LHCN-M2 (cell line): ENCODE data around the gene SCAI. TPM values are rescaled to one million over a fixed set of nuclear protein-coding genes. Genes with fewer than 3 reads are reported as not detected.
"Not testable (repeated sequence)": the region's sequence is repeated elsewhere in the genome, so short reads cannot be mapped to it uniquely, and the experiment has no call there.

ENCODE experiments used
- DNase-seq: peaks from one replicate; pipeline ENCODE4 v3.0.0-alpha.2; 2012; ENCODE audit warnings: low read depth
- total RNA-seq: library from RNA; depleted of rRNA; stranded (reverse); fragments of >200 nt; gene quantifications from 2 replicates; pipeline ENCODE4 v1.2.3, GENCODE V29; 2014

The SCAI gene
- total RNA-seq, 1 experiment from 2014 or later, result 6.1 TPM

DNA sequence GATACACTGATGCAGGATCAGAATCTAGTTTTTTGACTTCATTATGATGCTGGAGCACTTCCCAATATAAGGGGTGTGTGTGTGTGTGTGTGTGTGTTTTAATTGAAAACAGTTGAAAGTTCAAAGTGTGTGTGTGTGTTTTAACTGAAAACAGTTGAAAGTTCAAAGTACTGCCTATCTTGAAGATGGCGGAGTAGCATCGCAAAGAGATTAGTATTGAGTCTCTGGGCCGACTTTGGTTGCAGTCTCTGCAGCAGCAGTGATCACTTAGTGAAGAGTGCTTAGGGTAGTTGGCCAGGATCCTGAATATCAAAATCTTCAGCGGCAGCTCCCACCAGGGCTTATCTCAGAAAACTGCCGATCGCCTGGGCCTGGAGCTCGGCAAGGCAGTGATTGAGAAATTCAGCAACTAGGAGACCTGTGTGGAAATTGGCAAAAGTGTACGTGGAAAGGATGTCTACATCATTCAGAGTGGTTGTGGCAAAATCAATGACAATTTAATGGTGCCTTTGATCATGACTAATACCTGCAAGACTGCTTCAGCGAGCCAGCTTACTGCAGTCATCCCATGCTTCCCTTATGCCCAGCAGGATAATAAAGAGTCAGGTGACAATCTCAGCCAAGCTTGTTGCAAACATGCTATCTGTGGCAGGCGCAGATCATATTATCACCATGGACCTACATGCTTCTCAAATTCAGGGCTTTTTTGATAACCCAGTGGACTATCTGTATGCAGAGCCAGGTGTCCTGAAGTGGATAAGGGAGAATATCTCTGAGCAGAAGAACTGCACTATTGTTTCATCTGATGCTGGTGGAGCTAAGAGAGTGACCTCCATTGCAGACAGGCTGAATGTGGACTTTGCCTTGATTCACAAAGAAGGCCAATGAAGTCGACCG lies 7.3 kb upstream of the SCAI start:
- no peak for DNase-seq

GRCh38 chr9:125147401-125147951 lies 4.1 kb upstream of the SCAI start:
- no peak for DNase-seq

GRCh38 chr9:125146247-125146646 lies 2.9 kb upstream of the SCAI start:
- no peak for DNase-seq

DNA sequence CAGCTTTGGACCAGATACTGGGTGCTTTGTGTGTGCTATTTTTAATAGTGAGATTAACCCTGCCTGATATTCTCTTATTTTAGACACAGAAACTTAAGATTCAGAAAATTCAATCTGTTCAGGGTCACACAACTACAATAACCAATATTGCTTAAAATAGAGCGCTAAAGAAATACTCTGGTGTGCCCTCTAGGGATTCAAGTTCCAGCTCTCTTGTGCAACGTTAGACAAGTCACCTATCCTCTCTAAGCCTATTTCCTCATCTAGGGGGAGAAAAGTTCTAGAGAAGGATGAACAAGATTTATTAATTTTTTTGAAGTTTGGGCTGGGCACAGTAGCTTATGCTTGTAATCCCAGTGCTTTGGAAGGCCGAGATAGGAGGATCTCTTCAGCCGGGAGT lies 2.1 kb upstream of the SCAI start:
- no peak for DNase-seq

DNA sequence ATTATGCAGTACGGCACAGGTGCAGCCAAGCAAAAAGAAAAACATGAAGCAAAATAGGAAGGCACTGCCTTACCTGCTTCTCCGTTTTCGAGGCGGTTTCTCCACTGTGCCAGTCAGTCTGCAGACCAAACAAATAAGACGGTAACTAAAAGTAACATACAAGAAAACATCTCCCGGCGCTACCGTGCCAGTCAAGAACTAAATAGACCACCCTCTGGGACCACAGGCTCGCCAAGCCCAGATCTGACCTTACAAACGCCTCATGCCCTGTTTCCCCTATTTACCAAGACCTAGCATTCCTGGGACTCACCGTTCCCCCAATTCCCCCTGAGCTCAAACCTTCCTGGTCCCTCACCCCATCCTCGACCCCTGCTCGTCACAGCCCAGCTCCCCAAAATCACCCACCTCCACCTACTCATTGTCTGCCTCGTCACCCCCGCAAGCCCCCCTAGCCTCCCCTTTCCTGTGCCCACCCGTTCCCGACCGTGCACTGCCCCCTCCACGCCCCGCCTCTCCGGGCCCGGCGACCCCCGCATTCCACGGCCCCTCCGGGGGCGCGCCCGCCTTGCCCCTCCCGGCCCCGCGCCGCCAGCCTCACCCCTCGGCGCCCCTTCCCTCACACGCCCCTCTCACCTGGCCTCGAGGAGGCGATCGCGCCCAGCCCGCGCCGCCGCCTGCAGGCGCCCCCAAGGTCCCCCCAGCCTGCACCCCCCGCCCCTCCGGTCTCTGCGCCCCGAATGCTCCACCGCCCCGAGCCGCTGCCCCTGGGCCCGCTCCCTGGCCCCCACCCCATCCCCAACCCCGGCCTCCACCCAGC lies 560 bp downstream of the SCAI start:
- DNase-seq, result no peak

DNA sequence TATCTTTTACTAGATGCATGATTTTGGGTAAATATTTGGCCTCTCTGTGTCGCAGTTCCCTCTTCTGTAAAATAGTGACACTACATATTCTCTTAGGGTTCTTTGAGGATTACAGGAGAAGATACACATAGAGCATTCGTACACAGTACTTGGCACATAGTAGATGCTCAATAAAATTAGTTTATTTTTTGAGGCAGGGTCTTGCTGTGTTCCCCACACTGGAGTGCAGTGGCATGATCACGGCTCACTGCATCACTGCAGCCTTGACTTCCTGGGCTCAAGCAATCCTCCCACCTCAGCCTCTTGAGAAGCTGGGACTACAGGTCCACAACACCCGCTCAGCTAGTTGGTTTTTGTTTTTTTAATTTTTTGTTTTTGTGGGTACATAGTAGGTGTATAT lies 1.6 kb downstream of the SCAI start:
- DNase-seq, result no peak

DNA sequence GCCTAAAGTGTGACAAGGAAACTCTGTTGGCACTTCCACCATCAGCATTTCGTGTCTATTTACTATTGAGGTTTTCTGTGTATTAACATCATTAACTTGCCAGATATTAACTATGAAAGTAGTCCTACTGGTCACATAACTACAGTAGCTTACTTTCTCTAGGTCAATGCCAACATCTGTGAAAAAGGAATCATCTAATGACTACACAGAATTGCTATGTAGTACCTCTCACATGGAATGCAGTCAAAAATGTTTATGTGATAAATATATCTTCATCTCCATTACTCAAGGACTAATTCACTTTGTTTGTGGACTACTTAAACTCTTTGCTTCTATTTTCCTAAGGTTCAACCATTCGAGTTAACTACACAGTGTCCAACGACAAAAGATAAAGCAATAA lies 2.1 kb downstream of the SCAI start:
- no peak for DNase-seq

GRCh38 chr9:125140576-125140975 lies 2.8 kb downstream of the SCAI start:
- DNase-seq, result no peak

DNA sequence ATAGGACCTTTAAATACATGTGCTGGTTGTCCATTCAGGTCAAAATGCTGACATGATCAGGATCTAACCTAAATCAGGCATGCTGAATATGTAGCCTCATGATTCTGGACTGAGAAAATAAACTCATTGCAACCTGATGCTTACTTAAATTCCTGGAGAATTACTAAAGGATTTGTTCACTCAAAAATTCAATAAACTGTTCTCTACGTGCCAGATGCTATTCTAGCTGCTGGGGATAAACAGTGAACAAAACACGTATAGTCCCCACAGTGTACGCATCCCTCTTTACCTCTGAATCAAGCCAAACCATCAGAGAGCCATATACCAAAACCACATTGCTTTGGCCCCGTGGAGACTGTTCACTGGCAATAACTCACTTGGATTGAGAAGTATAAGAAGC lies 6.1 kb downstream of the SCAI start:
- peak; percentile 74 for DNase-seq

- DNase-seq, result no peak
These were observed 8.4 kb downstream of the SCAI start for GRCh38 chr9:125134976-125135375.

DNA sequence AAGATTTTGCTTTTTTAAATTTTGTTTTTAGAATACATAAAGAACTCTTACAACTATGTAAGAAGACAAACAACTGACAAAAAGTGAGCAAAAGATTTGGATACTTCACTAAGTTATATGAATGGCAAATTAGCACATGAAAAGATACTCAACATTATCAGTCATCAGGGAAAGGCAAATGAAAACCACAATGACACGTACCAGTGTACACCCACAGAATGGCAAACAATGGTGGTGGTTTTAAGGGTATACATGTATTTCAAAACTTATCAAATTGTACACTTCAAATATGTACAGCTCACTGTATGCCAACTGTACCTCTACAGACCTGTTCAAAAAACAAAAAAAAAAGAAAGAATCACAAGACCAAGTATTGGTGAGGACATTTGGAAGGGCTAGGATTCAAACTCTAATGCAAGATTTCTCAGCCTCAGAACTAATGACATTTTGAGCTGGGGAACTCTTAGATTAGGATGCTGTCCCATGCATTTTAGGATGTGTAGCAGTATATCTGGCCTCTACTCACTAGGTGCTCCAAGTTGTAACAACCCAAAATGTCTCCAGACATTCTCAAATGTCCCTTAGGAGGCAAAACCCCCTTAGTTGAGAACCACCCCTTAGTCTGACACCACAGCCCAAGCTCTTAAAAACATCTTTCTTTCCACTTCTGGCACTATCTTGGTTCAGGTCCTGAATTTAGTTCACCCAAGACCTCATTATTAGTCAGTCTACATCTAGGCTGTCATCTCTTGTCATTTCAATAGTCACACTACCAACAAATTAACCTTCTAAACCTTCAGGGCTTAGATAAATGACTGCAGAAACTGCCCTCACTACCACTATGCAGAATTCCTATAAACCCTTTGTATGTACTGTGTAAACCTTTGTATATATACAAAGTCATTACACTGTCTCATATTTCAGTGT lies 9.7 kb downstream of the SCAI start:
- no peak for DNase-seq

- DNase-seq, result no peak
These were observed 11.6 kb downstream of the SCAI start for GRCh38 chr9:125131778-125132177.

- DNase-seq, result peak; percentile 99
These were observed 17.1 kb downstream of the SCAI start for GRCh38 chr9:125126019-125126746.

DNA sequence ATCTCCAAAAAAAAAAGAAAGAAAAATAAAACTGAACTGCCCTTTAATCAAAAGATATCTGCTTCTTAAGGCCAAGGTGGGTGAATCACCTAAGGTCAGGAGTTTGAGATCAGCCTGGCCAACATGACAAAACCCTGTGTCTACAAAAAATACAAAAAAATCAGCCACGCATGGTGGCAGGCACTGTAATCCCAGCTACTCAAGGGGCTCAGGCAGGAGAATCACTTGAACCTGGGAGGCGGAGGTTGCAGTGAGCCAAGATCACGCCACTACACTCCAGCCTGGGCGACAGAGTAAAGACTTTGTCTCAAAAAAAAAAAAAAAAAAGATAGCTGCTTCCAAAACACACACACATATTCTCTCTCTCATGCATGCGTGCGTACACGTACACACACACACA lies 17.8 kb downstream of the SCAI start:
- DNase-seq, result no peak

DNA sequence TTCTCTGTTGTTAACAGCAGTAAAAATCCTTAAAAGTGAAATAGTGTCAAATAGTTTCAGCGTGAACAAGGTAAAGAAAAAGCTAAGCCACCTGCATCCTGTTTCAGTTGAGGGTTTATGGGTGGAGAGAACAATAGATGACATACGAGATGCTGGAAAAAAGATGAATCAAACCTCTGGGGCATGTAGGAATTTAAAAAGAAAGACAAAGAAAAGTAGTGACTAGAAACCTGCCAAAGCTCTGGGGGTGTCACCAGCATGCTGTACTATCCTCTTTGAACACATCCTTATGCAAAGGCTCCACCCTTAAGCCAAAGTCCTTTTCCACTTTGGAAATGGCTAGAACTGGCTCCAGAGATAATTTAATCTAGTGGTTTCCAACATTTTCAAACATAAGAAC lies 22.2 kb downstream of the SCAI start:
- DNase-seq, result no peak

GRCh38 chr9:125119643-125120286 lies 23.6 kb downstream of the SCAI start:
- DNase-seq, result peak; percentile 38

DNA sequence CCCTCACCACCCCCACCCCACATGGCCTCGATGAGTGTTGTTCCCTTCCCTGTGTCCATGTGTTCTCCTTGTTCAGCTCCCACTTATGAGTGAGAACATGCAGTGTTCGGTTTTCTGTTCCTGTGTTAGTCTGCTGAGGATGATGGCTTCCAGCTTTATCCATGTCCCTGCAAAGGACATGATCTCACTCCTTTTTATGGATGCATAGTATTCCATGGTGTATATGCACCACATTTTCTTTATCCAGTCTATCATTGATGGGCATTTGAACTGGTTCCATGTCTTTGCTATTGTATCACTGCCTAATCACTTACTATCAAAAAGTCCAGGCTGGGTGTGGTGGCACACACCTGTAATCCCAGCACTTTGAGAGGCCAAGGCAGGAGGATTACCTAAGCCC lies 24.6 kb downstream of the SCAI start:
- not testable (repeated sequence) for DNase-seq

GRCh38 chr9:125114503-125114902 lies 28.8 kb downstream of the SCAI start:
- not testable (repeated sequence) for DNase-seq

DNA sequence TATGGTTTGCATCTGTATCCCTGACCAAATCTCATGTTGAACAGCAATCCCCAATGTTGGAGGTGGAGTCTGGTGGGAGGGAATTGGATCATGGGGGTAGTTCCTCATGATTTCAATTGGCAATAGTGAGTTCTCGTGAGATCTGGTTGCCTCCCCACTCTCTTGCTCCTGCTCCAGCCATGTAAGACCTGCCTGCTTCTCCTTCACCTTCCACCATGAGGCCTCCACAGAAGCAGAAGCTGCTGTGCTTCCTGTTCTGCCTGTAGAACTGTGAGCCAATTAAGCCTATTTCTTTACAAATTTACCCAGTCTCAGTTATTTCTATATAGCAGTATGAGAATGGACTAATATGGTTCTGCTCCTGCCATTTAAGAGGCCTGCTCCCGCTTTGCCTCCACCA lies 32.9 kb downstream of the SCAI start:
- DNase-seq, result no peak

- not testable (repeated sequence) for DNase-seq
These were observed 34.8 kb downstream of the SCAI start for GRCh38 chr9:125108541-125108940.
